ENCODE data around the gene SHF. TPM values are rescaled to one million over a fixed set of nuclear protein-coding genes. Genes with fewer than 3 reads are reported as not detected.

Gene SHF
- total and polyA plus RNA-seq, 2 of the 8 experiments (the other 6 are each of a cell fraction or from before 2014, with no cell fraction given): 13.1 to 26.7 TPM

- TF ChIP-seq SAP30 (IDR thresholded peaks at IDR 0.05; ENCODE audit: insufficient read depth, insufficient replicate concordance, low read length) (no peak), POU5F1 (IDR thresholded peaks at IDR 0.05; ENCODE audit: low read depth, low read length) (no peak), BRCA1 (IDR thresholded peaks at IDR 0.05; ENCODE audit: low read depth, low read length) (no peak)
Measured at GRCh38 chr15:45141386-45141785, 46.4 kb downstream of the SHF start (continued).
